ENCODE results near the gene HPN.

- TF ChIP-seq EZH2 (IDR thresholded peaks at IDR 0.05) (no peak), CTCF (IDR thresholded peaks at IDR 0.05) (no peak), EZH2phosphoT487 (IDR thresholded peaks at IDR 0.05) (no peak)
These were observed 13.1 kb downstream of the HPN start for GRCh38 chr19:35054626-35055025.

Data from neural progenitor cell (in vitro differentiated cells).